Left cardiac atrium (tissue), 4 donors: ENCODE data around the gene SCAMP4. TPM values are rescaled to one million over a fixed set of nuclear protein-coding genes. Genes with fewer than 3 reads are reported as not detected.
A peak's percentile ranks its signal among the peaks of the same experiment; 100 is the strongest.
"Not testable (repeated sequence)": the region's sequence is repeated elsewhere in the genome, so short reads cannot be mapped to it uniquely, and the experiment has no call there.

Source experiments
- ATAC-seq, 2 donors: fragments of 200-7000 bp; cut with Tn5 transposase; one replicate each; pipeline ENCODE4 v1.9.1; 2020; ENCODE audit warnings: mild to moderate bottlenecking in 2 of 2, moderate library complexity in 2 of 2
- DNase-seq: peaks from one replicate; pipeline ENCODE4 v3.0.0-alpha.2; 2020
- intact Hi-C, 2 donors: fragments of 100-400 bp; cut with DNase I; formaldehyde crosslinking; loops; one replicate each; pipeline versions ENCODE4 v1.14.1 to v1.15.1; 2022 to 2023
- total RNA-seq, 2 donors: library from RNA; stranded (reverse); fragmentation: NEBNext Ultra II Directional; extraction: Animal tissue kit (Norgen Biotek cat#: 25700); gene quantifications; one replicate each; pipeline ENCODE4 v1.2.1, GENCODE V29; 2021
- donor health status: DM: no; HTN: yes; CAD: no.
- donor health status: DM: no; HTN: yes; CAD: no; lungs with severe emphysema.
- donor health status: DM: yes; HTN: yes; CAD: no.
- donor health status: Dilated cardiomyopathy.

SCAMP4 gene
- total RNA-seq, 2 donors from 2014 or later: 21.4 to 22.8 TPM

DNA sequence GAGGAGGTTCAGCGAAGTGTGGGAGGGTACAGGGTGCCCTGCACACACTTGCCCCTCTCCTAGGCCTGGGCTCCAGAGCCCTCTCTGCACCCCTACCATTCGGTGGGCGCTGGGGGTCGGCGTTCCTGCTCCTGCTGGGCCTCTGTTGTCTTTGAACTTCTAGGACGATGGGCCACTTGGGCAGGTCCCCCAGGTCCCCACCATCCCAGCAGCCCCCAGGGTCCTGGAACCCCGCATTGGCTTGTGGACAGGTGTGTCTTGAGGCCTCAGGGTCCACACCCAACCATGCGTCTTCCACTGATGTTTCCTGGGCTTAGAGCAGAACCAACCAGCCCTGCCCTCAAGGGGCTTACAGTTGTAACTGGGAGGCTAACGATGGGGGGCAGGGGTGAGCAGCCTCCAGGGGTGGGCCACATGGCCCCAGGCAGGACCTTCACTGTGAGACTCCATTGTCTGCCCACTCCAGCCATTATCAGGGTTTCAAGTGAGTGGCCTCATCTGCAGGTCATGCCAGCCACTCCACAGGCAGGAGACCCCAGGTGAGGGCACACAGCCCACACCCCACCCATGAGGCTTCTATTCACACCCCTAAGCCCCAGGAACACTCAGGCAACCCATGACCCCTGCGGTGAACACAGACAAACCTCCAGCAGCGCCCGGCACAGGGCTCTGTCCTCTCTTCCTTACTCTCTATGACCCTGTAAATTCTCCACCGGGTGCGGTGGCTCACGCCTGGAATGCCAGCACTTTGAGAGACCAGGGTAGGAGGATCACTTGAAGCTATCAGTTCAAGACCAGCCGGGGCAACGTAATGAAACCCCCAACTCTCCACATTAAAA, 39.8 kb upstream of the SCAMP4 start:
- DNase-seq: no peak
- intact Hi-C loops: no loop called here
- no peak for ATAC-seq

- DNase-seq (no peak), ATAC-seq (no peak)
- intact Hi-C loops: no loop called here
These were observed 38.4 kb upstream of the SCAMP4 start for GRCh38 chr19:1866693-1867348.

- DNase-seq (no peak), ATAC-seq (no peak)
- intact Hi-C loops: no loop called here
These were observed 37.9 kb upstream of the SCAMP4 start for GRCh38 chr19:1867349-1867724.

GRCh38 chr19:1868971-1869370, 36.2 kb upstream of the SCAMP4 start:
- DNase-seq (no peak), ATAC-seq (no peak)
- intact Hi-C loops: no loop called here

- intact Hi-C loops: no loop called here
- no peak for ATAC-seq
- DNase-seq: no peak
These were observed 34.0 kb upstream of the SCAMP4 start for GRCh38 chr19:1871140-1871597.

- ATAC-seq: no peak
- no peak for DNase-seq
- intact Hi-C loops: no loop called here
These were observed 33.6 kb upstream of the SCAMP4 start for GRCh38 chr19:1871630-1872029.

DNA sequence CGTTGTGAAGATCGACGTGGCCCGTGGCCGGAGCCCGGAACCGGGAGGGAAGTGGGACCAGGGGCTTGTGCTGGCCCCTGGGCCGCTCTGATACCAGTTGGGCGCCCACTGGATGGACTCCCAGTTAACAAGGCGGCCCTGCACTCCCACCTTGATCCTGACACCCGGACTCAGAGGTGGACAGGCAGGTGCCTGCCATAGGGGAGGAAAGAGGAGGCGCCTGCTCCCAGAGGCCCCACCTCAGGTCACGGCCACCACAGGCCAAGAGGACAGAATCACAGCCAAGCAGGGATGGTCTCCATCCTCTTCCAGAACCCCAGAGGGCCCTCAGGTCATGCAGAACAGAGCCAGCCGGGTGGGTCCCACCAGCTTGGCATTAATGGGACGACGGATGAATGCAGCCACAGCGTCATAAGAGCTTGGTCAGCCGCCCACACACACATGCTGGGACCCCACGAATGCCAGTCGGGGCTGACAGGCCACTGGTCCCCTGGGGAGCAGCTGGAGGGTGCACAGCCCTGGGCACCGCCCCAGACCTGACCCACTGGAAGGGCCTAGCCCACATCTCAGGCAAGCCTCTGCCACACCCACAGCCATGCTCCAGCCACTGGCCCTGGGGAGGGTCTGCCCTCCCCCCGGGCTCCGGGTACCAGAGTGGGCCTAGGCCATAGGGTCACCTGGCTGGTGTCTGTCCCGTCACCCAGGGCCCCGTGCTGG, 32.2 kb upstream of the SCAMP4 start:
- ATAC-seq: no peak
- no peak for DNase-seq
- intact Hi-C loops: no loop called here

DNA sequence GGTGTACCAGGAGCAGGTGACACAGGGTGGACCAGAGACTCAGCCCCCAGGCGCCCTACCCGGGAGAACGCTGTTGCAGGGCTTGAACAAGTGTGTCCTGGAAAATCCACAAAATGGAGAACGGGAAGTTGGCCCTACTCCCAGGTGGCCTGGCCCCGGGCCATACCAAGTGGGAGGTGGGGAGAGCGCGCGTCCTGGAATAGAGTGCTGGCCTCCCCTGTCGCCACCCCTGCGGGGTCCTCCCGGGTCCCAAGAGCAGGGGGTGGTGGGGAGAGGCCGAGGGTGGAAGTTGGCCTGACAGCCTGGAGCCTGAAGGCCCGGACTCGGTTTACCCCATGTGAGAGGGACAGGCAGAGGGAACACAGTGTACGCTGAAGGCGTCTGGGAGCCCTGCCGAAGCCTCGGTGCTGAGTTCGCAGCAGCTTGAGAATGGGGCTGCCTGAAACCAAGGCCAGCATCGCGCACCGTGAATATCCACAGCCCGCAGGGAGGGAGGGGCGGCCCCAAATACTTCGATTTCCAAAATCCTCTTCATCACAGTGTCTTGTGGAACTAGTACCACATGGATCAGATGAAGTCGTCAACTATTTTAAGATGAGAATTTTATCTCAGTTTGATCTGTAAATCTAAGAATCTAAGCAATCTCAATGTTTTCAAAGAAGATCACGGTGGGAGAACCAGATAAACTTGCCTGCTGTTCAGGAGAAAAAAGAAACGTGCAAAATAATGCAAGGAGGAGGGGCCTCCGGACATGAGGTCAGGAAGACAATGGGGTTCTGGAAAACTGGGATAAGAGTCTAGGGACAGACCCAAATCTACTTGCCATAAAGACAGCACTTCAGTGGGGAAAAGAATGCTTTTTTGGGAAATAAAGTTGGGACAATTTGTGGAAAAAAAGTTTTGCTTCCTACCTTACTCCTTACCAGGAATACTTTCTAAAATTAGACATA, 31.4 kb upstream of the SCAMP4 start:
- intact Hi-C loops: no loop called here
- peak; percentile 19 to 31 for ATAC-seq
- DNase-seq: peak; percentile 59

- intact Hi-C loops: no loop called here
- no peak for DNase-seq
- ATAC-seq: no peak
These were observed 30.5 kb upstream of the SCAMP4 start for GRCh38 chr19:1874554-1875185.

DNA sequence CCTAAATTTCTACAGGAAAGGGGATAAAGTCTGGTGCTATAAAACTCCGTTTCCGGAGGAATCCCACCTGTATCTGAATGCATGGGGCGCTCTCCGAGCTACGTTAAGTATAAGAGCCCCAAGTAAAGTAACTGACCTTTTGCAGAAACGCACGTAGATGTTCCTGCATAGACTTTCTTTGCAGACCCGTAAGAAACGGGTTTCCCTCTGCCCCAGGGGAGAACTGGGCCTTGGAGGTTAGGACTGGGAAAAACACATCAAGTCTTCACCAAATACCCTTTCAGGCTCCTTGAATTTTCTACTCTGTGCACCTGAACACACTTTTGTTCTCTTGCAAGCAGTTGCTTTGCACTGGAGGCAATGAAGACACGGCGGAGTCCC, 29.9 kb upstream of the SCAMP4 start:
- intact Hi-C loops, DNase-seq, ATAC-seq: not testable (repeated sequence)

GRCh38 chr19:1875646-1876495, 29.3 kb upstream of the SCAMP4 start:
- peak; percentile 95 to 96 for ATAC-seq
- intact Hi-C loops: no loop called here
- DNase-seq: peak; percentile 95

DNA sequence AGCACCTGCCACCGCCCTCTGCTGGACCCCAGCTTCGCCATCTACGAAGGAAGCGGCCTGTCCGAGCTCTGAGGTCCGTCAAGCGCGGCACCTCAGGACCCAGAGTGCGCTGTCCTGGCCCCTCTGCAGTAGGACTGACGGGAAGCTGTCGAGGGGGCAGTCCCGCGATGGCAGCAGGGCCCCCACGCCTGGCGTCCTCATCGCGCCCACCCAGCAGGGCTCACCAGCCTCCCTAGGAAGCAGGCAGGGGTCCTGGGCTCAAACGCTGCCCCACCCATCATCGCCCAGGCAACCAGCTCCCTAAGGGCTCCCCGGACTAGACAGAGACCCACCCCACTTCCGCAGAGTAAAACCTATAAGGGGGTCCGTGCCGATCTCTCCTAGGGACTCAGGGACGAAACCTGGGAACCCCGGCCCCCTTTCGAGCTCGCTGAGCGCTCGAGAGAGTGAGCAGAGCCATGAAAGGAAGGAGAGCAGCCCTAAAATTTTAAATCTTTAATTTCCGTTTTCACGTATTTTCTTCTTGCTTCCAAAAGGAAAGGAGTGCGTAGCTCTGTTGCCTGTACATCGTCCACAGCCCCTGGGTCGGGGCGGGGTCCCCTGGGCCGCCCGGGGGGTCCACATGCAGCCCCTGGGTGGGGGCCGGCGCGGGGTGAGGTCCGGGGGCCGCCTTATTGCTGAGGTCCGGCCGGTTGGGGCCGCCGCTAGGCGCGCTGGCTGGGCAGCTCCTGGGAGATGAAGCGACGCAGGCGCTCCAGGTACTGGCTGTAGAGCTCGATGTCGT, 28.5 kb upstream of the SCAMP4 start:
- ATAC-seq: peak; percentile 9 to 10
- DNase-seq, intact Hi-C loops: not testable (repeated sequence)

DNA sequence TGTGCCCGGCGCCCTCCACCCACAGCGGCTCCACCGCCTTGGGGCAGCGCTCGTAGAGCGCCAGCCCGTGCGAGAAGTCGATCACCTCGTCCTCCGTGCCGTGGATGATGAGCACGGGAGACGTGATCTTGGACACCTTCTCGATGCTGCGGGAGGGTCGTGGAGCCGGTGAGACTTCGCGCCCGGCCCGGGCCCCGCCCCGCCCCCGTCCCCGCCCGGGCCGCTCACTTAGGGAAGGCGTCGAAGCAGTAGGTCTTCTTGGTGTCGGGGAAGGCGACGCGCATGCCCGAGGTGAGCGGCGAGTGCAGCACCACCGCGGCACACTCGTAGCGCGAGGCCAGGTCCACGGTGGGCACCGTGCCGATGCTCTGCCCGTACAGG, 27.9 kb upstream of the SCAMP4 start:
- intact Hi-C loops, ATAC-seq, DNase-seq: not testable (repeated sequence)

DNA sequence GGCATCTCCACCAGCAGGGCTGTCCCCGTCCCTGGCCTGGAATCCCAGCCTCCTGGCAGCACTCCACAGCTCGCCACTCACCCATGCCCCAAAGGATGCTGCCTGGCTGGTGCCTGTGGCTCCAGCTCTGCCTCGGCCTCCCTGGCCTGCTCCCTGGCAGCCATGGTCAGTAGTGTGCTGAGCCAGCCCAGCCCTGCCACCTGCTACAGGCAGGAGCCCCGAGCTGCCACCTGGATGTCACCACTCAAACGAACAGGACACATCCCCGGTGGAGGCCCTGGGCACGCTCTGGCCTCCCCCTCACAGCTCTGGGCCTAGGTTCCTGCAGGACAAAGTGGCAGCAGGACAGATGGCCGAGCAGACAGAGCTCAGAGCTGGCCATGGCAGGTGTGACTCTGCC, 26.6 kb upstream of the SCAMP4 start:
- ATAC-seq, intact Hi-C loops, DNase-seq: not testable (repeated sequence)

- intact Hi-C loops, DNase-seq, ATAC-seq: not testable (repeated sequence)
These were observed 25.2 kb upstream of the SCAMP4 start for GRCh38 chr19:1879982-1880381.

DNA sequence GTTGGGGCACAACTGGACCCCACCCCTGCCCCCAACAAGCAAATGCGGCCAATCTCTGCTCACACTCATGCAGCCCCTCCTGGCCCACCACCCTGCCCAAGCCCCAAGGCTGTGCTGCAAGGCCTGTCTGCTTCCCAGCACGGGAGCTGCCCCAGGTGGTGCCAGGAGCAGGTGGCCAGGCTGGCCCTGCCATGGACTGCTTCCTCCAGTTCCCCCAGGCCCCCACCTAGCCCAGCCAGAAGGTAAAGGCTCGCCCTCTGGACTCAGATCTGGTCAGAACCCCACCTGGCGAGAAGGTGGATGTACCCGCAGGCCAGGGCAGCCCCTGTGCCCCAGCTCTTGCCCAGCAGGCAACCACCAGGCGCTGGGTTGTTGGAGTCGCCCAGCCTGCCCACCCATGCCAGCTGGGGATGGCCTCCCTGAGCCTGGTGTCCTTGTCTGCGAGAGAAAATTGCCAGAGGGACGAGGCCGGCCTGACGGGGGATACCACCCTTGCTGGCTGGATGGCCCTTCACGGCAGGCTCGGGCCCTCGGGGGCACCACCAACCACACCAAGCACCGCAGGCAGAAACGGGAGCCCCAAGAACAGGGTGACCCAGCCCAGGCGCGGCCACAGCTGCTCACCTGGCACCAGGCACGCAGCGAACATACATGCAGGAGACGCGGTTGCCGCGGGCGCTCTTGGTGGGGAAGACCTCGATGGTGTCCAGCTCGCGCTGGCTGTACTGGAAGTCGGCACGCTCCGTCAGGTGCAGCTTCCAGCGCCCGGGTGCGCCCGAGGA, 24.4 kb upstream of the SCAMP4 start:
- DNase-seq (no peak), ATAC-seq (no peak)
- intact Hi-C loops: no loop called here
